Posterior vena cava (tissue), 2 donors: ENCODE measurements around the gene ATP4B. TPM values are rescaled to one million over a fixed set of nuclear protein-coding genes. Genes with fewer than 3 reads are reported as not detected.

Source experiments
- DNase-seq: peaks from one replicate; pipeline ENCODE4 v3.0.0-alpha.2; 2020; ENCODE audit warnings: low spot score
- intact Hi-C, 2 donors: fragments of 100-400 bp; cut with DNase I; formaldehyde crosslinking; loops; one replicate each; pipeline versions ENCODE4 v1.14.1 to v1.14.2; 2022 to 2023
- long read RNA-seq, 2 donors: library from polyadenylated mRNA; unstranded; transcript quantifications; one replicate each; pipeline ENCODE4 v2.0.0, GENCODE V29; 2020 to 2021
- total RNA-seq, 2 donors: library from RNA; stranded (reverse); fragmentation: NEBNext Ultra II Directional; extraction: Animal tissue kit (Norgen Biotek cat#: 25700); gene quantifications; one replicate each; pipeline ENCODE4 v1.2.1, GENCODE V29; 2021
- donor health status: DM: yes; HTN: yes; CAD: no.
- donor health status: DM: yes; HTN: yes; CAD: no.

Gene ATP4B
- total RNA-seq = not detected
- long read RNA-seq, donor 1 = 0 reads
- long read RNA-seq, donor 2 = 0 reads

DNA sequence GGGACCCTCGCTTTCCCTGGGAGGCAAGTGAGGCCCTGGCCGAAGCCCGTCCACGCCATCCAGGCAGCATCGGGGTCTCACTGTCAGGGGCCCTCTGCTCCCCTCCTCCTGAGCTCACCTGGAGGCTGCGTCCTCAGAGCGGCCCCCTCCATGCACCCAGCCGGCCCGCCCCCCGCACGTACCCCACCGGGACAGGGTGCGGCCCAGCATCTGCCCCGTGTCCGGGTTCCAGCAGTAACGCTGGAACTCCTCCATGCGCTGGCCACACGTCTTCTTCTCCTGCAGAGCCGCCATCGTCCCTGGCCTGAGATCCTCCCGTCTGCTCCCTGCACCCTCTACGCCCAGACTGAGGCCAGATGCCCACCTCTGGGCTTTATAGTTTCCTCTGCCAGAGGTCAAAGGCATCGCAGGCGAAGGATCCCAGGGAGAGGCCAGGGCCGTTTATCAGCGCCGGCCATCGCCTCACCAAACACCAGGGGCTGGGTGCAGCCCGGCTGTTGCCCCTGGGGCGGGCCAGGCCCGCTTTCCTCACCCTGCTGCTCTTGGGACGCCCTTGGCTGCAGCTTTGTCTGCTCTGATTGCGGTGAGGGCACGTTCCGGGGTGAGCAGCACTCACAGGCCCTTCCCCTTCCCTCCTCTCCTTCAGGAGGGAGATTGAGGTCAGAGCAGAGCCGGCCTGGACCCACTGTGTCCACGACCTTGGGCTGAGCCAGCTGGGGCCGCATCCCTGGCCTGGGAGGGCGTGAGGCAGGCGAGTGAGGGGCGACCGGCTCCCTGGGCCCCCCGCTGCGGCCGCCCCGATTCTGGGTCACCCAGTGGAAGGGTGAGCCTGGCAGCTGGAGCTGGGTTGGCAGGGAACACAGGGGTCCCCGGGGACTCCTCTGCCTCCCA lies at the start of gene ATP4B:
Gene ATP4B (minus strand): TSS at position 348 of the 891 bp plus-strand sequence. CDS start 54 bp downstream, at position 294.
- DNase-seq = peak; percentile 72

GRCh38 chr13:113672002-113672651 lies 14.1 kb upstream of the ATP4B start:
- DNase-seq = no peak
- intact Hi-C loops = no loop called here

More for the DNA sequence above, at the start of gene ATP4B:
- intact Hi-C loops = no loop called here

DNA sequence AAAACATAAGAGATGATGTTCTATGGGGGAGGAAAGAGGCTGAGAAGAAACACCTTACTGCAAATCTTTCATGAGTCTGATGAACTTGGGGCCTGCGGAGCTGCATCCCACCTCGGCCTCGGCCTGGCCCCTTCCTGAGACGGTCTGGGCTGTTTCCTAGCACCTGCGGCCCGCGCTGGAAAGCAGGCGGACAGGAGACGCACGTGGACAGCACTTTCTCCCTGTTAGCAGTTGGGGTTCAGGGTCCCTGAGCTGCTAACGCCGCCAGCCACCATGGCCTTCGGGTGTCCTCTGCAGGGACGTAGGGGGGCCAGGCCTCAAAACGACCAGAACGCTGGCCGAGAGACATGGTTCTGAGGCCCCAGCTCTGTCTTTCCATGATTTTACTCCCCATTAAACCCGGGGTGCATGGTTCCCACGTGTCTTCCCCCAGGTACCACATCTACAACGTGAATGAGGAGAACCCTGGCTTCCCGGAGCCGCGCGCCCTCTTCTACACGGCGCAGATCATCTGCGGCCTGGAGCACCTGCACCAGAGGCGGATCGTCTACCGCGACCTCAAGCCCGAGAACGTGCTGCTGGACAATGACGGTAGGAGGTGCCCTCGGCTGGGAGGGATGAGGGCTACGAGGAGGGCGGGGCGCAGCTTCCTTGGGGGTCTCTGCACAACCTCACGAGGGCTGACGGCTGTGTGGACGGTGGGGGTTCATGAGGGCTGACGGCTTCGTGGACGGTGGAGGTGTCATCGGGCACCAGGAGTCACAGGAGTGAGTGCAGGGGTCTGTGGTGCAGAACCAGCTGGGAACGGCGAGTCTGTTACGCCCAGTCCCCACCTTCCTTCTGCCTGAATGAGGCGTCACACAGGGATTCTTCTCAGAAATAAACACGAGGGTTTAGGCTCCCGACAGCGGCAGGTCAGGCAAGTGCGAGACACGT lies 13.3 kb upstream of the ATP4B start:
- intact Hi-C loops = no loop called here
- DNase-seq = peak; percentile 76

DNA sequence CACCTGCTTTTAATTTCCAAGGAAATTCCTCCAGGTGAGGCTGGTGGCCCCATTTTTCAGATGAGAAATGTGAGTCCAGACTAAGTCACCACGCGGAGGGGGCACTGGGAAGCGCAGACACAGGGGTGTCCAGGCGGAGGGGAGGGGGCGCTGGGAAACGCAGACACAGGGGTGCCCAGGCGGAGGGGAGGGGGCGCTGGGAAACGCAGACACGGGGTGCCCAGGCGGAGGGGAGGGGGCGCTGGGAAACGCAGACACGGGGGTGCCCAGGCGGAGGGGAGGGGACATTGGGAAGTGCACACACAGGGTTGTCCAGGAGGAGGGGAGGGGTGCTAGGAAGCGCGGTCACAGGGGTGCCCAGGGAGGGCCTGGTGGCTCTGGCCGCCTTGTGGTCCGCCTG lies 12.5 kb upstream of the ATP4B start:
- DNase-seq = peak; percentile 63
- intact Hi-C loops = no loop called here

DNA sequence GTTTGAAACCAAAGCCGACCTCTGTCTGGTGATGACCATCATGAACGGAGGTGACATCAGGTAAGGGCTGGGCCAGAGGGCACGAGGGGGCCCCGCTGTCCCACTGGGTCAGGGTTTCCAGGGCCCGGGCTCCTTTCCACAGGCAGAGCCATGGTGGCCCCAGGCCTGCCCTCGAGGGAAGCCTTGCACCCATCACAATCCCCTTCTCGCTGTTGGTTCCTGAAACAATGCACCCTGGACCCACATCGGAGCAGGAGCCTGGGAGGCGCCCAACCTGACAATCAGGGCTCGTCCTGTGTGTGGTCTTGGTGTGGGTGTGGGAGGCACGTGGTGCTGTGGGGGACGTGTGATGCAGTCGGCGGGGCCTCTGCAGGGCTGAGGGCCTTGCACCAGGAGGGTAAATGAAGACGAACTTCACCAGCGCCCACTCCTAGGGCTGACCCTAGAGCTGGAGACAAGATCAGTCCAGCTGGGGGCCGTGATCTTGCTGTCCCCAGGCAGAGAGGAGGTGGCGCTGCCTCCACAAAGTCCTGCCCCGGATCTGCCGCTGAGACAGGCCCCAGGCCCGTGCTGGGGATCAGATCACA lies 11.8 kb upstream of the ATP4B start:
- peak; percentile 74 for DNase-seq
- intact Hi-C loops = no loop called here

DNA sequence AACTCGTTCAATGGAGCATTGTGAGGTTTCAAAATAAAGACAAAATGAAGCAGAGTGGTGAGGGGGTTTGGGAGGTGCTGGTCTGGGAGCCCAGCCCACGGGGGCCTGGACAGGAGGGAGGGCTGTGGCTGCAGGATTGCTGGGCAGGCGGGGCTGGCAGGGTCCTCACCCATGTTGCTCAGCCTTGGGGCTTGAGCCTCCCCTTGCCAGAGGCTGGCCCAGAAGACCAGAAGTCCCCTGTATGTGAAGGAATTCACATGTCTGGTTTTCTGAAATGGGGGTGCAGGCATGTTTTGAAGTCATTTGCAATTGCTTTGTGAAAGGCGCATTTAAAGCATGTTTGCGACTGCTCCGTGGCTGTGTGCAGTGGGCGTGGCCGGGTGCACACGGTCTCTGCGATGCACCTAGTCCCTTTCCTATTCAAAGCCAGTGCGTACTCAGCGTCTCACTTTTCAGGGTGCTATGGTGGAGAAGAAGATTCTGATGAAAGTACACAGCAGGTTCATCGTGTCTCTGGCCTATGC lies 11.3 kb upstream of the ATP4B start:
- DNase-seq = peak; percentile 30
- intact Hi-C loops = no loop called here

DNA sequence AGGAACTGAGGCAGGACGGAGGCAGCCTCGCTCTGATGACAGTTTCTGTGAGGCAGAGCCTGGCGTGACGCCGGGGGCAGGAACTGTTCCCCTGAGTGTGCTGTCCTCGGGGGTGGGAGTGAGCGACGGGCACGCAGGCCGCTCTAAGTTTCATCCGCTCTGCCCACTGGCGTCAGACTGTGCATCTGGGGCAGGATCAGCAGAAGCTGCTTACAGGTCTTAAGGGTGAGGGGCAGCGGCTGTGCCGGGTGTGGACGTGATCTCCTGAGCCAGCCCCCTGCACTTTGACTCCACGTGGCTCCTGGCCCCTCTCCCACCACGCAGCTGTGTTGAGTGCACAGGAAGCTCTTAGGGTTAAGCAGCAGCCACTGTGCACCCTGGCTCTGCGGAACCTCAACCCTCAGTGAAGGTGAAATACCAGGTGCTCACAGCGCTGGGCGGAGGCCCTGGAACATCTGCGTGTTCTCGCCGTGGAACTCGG lies 10.5 kb upstream of the ATP4B start:
- intact Hi-C loops = no loop called here
- no peak for DNase-seq

DNA sequence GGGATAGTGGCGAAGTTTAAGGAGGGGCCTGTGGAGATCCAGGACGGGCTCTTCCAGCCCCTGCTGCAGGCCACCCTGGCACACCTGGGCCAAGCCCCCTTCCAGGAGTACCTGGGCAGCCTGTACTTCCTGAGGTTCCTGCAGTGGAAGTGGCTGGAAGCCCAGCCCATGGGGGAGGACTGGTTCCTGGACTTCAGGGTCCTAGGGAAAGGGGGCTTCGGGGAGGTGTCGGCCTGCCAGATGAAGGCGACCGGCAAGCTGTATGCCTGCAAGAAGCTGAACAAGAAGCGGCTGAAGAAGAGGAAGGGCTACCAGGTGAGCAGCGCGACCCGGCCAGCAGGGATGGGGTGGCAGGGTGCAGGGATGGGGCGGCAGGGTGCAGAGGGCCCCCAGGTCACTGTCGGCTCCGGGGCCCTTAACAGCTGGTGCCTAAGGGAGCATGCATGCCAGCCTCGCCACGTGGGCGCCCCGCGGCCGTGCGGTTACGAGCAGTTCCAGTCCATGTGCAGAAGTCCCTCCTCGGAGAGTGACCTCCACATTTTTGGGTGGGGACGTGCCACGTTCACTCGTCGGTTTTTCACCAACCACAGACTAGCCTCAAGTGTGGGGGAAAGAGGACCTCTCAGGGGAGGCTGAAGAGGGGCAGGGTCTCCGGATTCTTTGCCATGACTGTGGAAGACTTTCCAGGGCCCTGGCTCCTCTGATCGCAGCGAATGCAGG lies 9.9 kb upstream of the ATP4B start:
- DNase-seq = peak; percentile 79
- intact Hi-C loops = no loop called here

- peak; percentile 79 for DNase-seq
- intact Hi-C loops = no loop called here
Measured at GRCh38 chr13:113666951-113667701, 9.1 kb upstream of the ATP4B start, which contains the start of gene GRK1. GRK1 (plus strand) TSS chr13:113667219; CDS start chr13:113667387, 168 bp downstream.

GRCh38 chr13:113666329-113666670 lies 8.3 kb upstream of the ATP4B start:
- DNase-seq = peak; percentile 35
- intact Hi-C loops = no loop called here

GRCh38 chr13:113665597-113666328 lies 7.8 kb upstream of the ATP4B start:
- intact Hi-C loops = no loop called here

DNA sequence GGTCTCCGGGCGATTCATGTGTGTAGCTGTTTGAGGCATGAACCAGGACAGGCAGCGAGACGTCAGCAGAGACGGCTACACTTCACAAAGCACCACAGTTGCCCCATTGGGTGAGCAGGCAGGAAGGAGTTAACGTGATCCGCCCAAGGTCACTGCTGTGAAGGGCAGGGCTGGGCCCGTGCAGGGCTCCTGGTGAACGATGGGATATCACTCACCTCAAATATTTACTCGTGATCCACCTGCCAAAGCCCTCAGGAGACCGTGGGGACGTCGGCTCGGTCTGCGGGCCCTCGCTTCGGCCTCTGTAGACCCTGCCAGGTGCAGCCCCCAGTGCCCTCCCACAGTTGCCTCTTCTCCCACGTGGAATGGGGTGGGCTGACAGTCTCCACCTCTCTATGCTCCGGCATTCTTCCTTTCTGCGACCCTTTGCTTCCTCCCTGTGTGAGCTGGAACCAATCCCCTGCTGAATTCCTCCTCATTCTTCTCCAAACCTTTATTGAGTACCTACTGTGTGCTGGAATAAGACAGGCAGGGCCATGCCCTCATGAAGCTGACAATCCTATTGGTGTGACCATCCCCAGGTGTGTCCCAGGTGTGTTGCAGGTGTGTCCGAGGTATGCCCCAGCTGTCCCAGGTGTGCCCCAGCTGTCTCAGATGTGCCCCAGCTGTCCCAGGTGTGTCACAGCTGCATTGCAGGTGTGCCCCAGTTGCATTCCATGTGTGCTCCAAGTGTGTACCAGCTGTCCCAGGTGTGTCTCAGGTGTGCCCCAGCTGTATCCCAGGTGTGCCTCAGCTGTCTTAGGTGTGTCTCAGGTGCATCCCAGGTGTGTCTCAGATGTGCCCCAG lies 7.0 kb upstream of the ATP4B start:
- intact Hi-C loops = no loop called here
- DNase-seq = peak; percentile 68

More at GRCh38 chr13:113665597-113666328, 7.8 kb upstream of the ATP4B start:
- DNase-seq = peak; percentile 53

DNA sequence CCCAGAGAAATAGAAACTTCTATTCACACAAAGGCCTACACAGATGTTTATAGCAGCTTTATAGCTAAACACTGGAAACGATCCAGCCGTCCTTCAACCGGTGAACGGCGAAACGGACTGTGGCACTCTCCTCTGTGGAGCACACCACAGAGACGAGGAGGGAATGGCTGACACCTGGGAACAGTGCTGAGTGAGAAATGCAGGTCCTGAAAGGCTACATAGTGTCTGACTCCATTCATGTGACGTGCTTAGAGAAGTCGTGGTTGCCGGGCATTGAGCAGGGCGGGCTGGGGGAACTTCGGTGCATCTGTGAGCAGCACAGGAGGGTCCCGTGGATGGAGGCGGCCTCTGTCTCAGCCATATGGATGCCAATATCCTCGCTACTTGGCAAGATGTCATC lies 5.9 kb upstream of the ATP4B start:
- DNase-seq = peak; percentile 62
- intact Hi-C loops = no loop called here

GRCh38 chr13:113661509-113661908 lies 3.5 kb upstream of the ATP4B start:
- intact Hi-C loops = no loop called here
- DNase-seq = no peak

GRCh38 chr13:113660066-113660465 lies 2.1 kb upstream of the ATP4B start:
- no peak for DNase-seq
- intact Hi-C loops = no loop called here

DNA sequence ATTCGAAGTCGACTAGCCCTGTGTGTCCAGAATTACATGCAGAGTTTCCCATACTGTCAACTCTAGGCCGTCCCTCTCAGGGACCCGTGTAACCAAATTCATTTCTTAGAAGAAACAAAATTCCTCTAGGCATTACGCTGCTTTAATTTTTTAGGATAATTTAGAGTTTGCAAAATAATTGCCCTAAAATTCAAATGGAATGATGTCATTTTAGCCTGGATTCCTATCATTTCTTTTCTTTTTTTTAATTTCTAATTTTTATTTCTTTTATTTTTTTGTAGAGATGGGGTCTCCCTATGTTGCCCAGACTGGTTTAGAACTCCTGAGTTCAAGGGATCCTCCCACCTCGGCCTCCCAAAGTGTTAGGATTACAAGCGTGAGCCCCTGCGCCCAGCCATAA lies 1.3 kb upstream of the ATP4B start:
- intact Hi-C loops = no loop called here
- no peak for DNase-seq
